ENCODE measurements around the gene VAMP1.
A peak's percentile ranks its signal among the peaks of the same experiment; 100 is the strongest.
"Not testable (repeated sequence)": the region's sequence is repeated elsewhere in the genome, so short reads cannot be mapped to it uniquely, and the experiment has no call there.

VAMP1 gene

GRCh38 chr12:6430124-6430989, 40.1 kb downstream of the VAMP1 start:
- Histone ChIP-seq H3K9me3 (ENCODE audit: control insufficient read depth, low read length) (no peaks in the 10 kb centered on the region), H3K4me1 (peaks cover 4% of the 10 kb centered on the region), H2AFZ (no peak overlapping the region), H3K4me2 (ENCODE audit: low read length) (peak overlapping the region; percentile 9), H3K27ac (no peak overlapping the region), H3K4me3 (ENCODE audit: low read depth, low read length) (no peak overlapping the region), H3K9ac (no peak overlapping the region), H3K36me3 (ENCODE audit: control insufficient read depth, insufficient read depth, low read length) (no peaks in the 10 kb centered on the region), H3K27me3 (ENCODE audit: control insufficient read depth, insufficient read depth, low read length) (no peaks in the 10 kb centered on the region), H3K79me2 (no peaks in the 10 kb centered on the region)
- TF ChIP-seq CTCF (IDR thresholded peaks at IDR 0.05): no peak

DNA sequence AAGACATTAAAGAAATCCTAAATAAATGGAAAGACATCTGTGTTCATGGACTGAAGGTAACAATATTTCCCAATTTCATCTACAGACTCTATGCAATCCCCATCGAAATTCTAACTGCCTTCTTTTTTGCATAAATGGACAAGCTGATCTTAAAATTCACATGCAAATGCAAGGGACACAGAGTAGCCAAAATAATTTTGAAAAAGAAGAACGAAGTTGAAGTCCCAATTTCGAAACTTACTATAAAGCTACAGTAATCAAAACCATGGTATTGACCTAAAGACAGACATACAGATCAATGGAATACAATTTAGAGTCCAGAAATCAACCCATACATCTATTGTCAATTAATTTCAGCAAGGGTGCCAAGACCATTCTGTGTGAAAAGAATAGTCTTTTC, 42.2 kb downstream of the VAMP1 start:
- no peaks in the 10 kb centered on the region for H3K36me3 ChIP-seq (ENCODE audit: control insufficient read depth, insufficient read depth, low read length)
- no peaks in the 10 kb centered on the region for H3K79me2 ChIP-seq
- no peak overlapping the region for H3K4me3 ChIP-seq (ENCODE audit: low read depth, low read length)
- no peak overlapping the region for H2AFZ ChIP-seq
- H3K9me3 ChIP-seq (ENCODE audit: control insufficient read depth, low read length): no peaks in the 10 kb centered on the region
- no peak for TF ChIP-seq CTCF (IDR thresholded peaks at IDR 0.05)
- no peaks in the 10 kb centered on the region for H3K27me3 ChIP-seq (ENCODE audit: control insufficient read depth, insufficient read depth, low read length)
- H3K9ac ChIP-seq: no peak overlapping the region
- H3K27ac ChIP-seq: no peak overlapping the region
- H3K4me1 ChIP-seq: peaks cover 18% of the 10 kb centered on the region
- H3K4me2 ChIP-seq (ENCODE audit: low read length): no peak overlapping the region

DNA sequence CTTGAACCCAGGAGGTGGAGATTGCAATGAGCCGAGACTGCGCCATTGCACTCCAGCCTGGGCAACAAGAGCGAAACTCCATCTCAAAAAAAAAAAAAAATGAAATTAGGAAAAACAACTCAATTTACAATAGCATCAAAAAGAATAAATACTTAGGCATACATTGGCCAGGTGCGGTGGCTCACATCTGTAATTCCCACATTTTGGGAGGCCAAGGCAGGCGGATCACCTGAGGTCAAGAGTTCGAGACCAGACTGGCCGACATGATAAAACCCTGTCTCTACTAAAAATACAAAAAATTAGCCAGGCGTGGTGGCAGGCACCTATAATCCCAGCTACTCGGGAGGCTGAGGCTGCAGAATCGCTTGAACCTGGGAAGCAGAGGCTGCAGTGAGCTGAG, 42.7 kb downstream of the VAMP1 start:
- H3K36me3 ChIP-seq (ENCODE audit: control insufficient read depth, insufficient read depth, low read length); H2AFZ ChIP-seq; H3K27me3 ChIP-seq (ENCODE audit: control insufficient read depth, insufficient read depth, low read length); H3K27ac ChIP-seq; H3K9ac ChIP-seq; H3K9me3 ChIP-seq (ENCODE audit: control insufficient read depth, low read length); H3K4me2 ChIP-seq (ENCODE audit: low read length); H3K79me2 ChIP-seq; H3K4me3 ChIP-seq (ENCODE audit: low read depth, low read length): not testable (repeated sequence)
- H3K4me1 ChIP-seq: peaks cover 19% of the 10 kb centered on the region

- H3K9ac ChIP-seq: no peak overlapping the region
- H3K4me3 ChIP-seq (ENCODE audit: low read depth, low read length): no peak overlapping the region
- no peaks in the 10 kb centered on the region for H3K36me3 ChIP-seq (ENCODE audit: control insufficient read depth, insufficient read depth, low read length)
- no peaks in the 10 kb centered on the region for H3K27me3 ChIP-seq (ENCODE audit: control insufficient read depth, insufficient read depth, low read length)
- H3K27ac ChIP-seq: no peak overlapping the region
- peak overlapping the region; percentile 76 for H2AFZ ChIP-seq
- H3K9me3 ChIP-seq (ENCODE audit: control insufficient read depth, low read length): no peaks in the 10 kb centered on the region
- H3K79me2 ChIP-seq: no peaks in the 10 kb centered on the region
- H3K4me1 ChIP-seq: peaks cover 19% of the 10 kb centered on the region
- H3K4me2 ChIP-seq (ENCODE audit: low read length): no peak overlapping the region
- no peak for TF ChIP-seq CTCF (IDR thresholded peaks at IDR 0.05)
These were observed 43.4 kb downstream of the VAMP1 start for GRCh38 chr12:6426882-6427671.

All from parathyroid adenoma (tissue), 2 donors.